ENCODE results near the gene RTTN. TPM values are rescaled to one million over a fixed set of nuclear protein-coding genes. Genes with fewer than 3 reads are reported as not detected.

RTTN gene
- total and polyA plus RNA-seq, 3 donors from 2014 or later: 23.1 to 67.0 (median 40.1) TPM

DNA sequence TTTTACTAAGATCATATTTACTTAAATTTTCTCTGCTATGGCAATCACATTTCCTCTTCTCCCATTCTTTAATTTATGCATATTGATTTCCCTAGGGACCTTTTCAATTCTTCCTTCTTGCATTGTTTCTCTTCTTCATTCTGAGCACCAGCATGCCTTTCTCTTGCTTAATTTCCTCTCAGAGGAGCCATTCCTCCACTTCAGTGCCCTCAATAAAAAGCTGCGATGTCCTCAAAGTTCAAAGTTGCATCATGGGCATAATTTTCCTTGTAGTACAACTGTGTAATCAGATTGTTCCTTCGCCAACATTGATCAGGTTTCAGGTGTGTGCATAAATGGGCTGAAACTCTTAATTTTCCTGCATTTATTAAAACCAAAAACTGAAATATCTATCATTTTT lies 236.0 kb downstream of the RTTN start:
- no peak for TF ChIP-seq POLR2A (IDR thresholded peaks at IDR 0.05)
- TF ChIP-seq, protein P1, sequence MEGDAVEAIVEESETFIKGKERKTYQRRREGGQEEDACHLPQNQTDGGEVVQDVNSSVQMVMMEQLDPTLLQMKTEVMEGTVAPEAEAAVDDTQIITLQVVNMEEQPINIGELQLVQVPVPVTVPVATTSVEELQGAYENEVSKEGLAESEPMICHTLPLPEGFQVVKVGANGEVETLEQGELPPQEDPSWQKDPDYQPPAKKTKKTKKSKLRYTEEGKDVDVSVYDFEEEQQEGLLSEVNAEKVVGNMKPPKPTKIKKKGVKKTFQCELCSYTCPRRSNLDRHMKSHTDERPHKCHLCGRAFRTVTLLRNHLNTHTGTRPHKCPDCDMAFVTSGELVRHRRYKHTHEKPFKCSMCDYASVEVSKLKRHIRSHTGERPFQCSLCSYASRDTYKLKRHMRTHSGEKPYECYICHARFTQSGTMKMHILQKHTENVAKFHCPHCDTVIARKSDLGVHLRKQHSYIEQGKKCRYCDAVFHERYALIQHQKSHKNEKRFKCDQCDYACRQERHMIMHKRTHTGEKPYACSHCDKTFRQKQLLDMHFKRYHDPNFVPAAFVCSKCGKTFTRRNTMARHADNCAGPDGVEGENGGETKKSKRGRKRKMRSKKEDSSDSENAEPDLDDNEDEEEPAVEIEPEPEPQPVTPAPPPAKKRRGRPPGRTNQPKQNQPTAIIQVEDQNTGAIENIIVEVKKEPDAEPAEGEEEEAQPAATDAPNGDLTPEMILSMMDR (IDR thresholded peaks at IDR 0.05): no peak
- intact Hi-C loops (cut with DNase I; ENCODE audit: low total_unique reads): no loop called here
- H3K27ac ChIP-seq: no peak overlapping the region
- no peaks in the 10 kb centered on the region for H3K9me3 ChIP-seq
- no peaks in the 10 kb centered on the region for H3K36me3 ChIP-seq (ENCODE audit: low read depth, missing control alignments)
- 94 to 97% methylated on average over 2 of the region's 2 CpGs for WGBS, 2 donors
- H3K4me1 ChIP-seq: no peaks in the 10 kb centered on the region
- H3K27me3 ChIP-seq: no peaks in the 10 kb centered on the region
- no peak overlapping the region for H3K4me3 ChIP-seq
- DNase-seq: no peak

DNA sequence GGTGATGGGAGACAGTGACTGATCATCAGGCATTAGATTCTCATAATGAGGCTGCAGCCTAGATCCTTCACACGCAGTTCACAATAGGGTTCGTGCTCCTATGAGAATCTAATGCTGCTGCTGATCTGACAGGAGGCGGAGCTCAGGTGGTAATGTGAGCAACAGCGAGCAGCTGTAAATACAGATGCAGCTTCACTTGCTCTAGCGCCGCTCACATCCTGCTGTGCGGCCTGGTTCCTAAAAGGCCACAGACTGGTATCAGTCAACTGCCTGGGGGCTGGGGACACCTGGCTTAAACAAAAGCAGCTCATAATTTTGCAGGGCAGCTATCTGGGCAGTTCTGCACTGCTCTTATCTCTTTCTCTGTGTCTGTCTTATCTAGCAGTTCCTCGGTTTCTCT lies 237.4 kb downstream of the RTTN start:
- TF ChIP-seq, protein P1 (IDR thresholded peaks at IDR 0.05): no peak
- no peak for TF ChIP-seq POLR2A (IDR thresholded peaks at IDR 0.05)
- no peak overlapping the region for H3K4me3 ChIP-seq
- H3K27me3 ChIP-seq: no peaks in the 10 kb centered on the region
- WGBS, 2 donors: 92 to 94% methylated on average over 8 of the region's 8 CpGs
- no peak for DNase-seq
- no peaks in the 10 kb centered on the region for H3K9me3 ChIP-seq
- no peak overlapping the region for H3K27ac ChIP-seq
- intact Hi-C loops (cut with DNase I; ENCODE audit: low total_unique reads): no loop called here
- H3K36me3 ChIP-seq (ENCODE audit: low read depth, missing control alignments): no peaks in the 10 kb centered on the region
- H3K4me1 ChIP-seq: no peaks in the 10 kb centered on the region

DNA sequence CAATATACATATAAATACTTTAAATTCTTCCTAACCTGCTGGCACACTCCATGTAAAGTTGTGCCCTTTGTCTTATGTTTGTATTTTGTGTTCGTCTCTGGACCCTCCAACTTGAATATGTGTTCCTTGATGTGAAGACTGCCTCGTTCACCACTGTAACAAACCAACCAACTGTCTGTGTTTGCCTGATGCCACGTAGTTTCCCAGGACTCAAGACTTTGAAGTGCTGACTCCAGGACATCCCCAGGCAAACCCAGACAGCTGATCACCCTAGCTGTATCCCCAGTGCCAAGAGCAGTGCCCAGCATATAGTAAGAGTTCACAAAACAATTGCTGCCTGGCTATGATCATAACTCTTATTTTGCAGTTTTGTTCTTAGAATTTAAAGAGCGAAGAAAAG lies 242.3 kb downstream of the RTTN start:
- DNase-seq: no peak
- Histone ChIP-seq H3K4me3 (no peak overlapping the region), H3K36me3 (ENCODE audit: low read depth, missing control alignments) (no peaks in the 10 kb centered on the region), H3K4me1 (no peaks in the 10 kb centered on the region), H3K27me3 (no peaks in the 10 kb centered on the region), H3K9me3 (no peaks in the 10 kb centered on the region), H3K27ac (no peak overlapping the region)
- TF ChIP-seq, protein P1 (IDR thresholded peaks at IDR 0.05): no peak
- no peak for TF ChIP-seq POLR2A (IDR thresholded peaks at IDR 0.05)
- intact Hi-C loops (cut with DNase I; ENCODE audit: low total_unique reads): no loop called here
- WGBS, 2 donors: 95 to 96% methylated on average over 4 of the region's 4 CpGs

DNA sequence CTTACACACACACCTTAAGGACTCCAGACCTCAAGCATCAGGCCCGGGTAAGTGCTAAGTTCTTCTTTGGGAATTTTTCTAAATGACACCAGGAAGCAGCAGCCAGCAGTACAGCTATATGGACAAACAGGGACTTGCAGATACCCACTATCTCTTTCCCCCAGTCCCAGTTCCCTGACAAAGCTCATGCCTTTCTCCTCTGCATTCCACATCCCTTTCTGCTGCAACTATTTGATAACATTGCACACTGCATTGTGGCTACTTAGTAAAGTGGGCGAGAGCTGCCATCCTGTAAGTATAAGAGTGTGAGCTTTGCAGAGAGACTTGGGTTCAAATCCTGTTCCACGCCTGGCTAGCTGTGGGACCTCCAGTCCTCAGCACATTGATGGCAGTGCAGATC lies 243.8 kb downstream of the RTTN start:
- no peaks in the 10 kb centered on the region for H3K36me3 ChIP-seq (ENCODE audit: low read depth, missing control alignments)
- no peak for DNase-seq
- H3K27me3 ChIP-seq: no peaks in the 10 kb centered on the region
- H3K9me3 ChIP-seq: no peaks in the 10 kb centered on the region
- H3K4me1 ChIP-seq: no peaks in the 10 kb centered on the region
- H3K27ac ChIP-seq: no peak overlapping the region
- WGBS, 2 donors: 79 to 93% methylated on average over 3 of the region's 3 CpGs
- TF ChIP-seq POLR2A (IDR thresholded peaks at IDR 0.05): no peak
- TF ChIP-seq, protein P1 (IDR thresholded peaks at IDR 0.05): no peak
- no peak overlapping the region for H3K4me3 ChIP-seq
- intact Hi-C loops (cut with DNase I; ENCODE audit: low total_unique reads): no loop called here

DNA sequence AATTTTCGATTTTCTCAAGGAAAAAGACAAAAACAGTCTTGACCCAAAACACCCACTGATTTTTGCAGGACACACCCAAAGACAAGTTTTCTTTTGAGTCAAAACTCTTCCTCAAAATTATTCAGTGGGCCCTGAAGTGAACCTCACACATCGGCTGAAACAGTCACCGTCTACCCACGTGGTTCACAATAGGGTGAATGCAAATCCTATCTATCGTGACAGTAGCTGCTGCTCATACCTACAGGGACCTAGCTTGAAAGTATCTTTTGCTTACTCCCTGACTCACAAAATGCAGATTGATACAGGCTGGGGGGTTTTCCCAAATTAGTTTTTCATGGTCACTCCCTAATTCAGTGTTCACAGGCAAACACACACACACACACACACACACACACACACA lies 247.1 kb downstream of the RTTN start:
- intact Hi-C loops (cut with DNase I; ENCODE audit: low total_unique reads): no loop called here
- Histone ChIP-seq H3K9me3 (no peaks in the 10 kb centered on the region), H3K27ac (no peak overlapping the region), H3K4me1 (no peaks in the 10 kb centered on the region), H3K27me3 (no peaks in the 10 kb centered on the region), H3K36me3 (ENCODE audit: low read depth, missing control alignments) (no peaks in the 10 kb centered on the region), H3K4me3 (no peak overlapping the region)
- WGBS, 2 donors: 84 to 91% methylated on average over 5 of the region's 5 CpGs
- TF ChIP-seq POLR2A (IDR thresholded peaks at IDR 0.05): no peak
- TF ChIP-seq, protein P1 (IDR thresholded peaks at IDR 0.05): no peak
- no peak for DNase-seq

Measured in testis (tissue), 3 donors.